Measurements from ENCODE around the gene SLC9A3. TPM values are rescaled to one million over a fixed set of nuclear protein-coding genes. Genes with fewer than 3 reads are reported as not detected.

The SLC9A3 gene
- polyA plus RNA-seq, 1 of the 3 experiments (the other 2 are of a cell fraction) = 1.9 TPM

- TF ChIP-seq RXRA (IDR thresholded peaks at IDR 0.05; ENCODE audit: borderline replicate concordance, low read depth) (no peak), CTCF (IDR thresholded peaks at IDR 0.05) (no peak), TAF1 (IDR thresholded peaks at IDR 0.05; ENCODE audit: borderline replicate concordance, low read depth, low read length) (no peak), NFIC (IDR thresholded peaks at IDR 0.05; ENCODE audit: borderline replicate concordance) (no peak), TCF12 (IDR thresholded peaks at IDR 0.05) (no peak), RCOR1 (IDR thresholded peaks at IDR 0.05; ENCODE audit: low read length) (no peak), FOXJ3 (CRISPR knock-in tag; IDR thresholded peaks at IDR 0.05) (no peak), USF2 (IDR thresholded peaks at IDR 0.05; ENCODE audit: borderline replicate concordance, low read depth, low read length) (no peak), MAX (IDR thresholded peaks at IDR 0.05; ENCODE audit: low read depth) (no peak), EZH2phosphoT487 (IDR thresholded peaks at IDR 0.05; ENCODE audit: borderline replicate concordance, low read depth) (no peak), ZBTB33 (IDR thresholded peaks at IDR 0.05; ENCODE audit: borderline replicate concordance, low read depth) (no peak)
These were observed 9.2 kb upstream of the SLC9A3 start (continued) for GRCh38 chr5:533243-533954.

- Histone ChIP-seq H4K20me1 (ENCODE audit: insufficient read depth) (no peaks in the 10 kb centered on the region), H3K36me3 (replicated peaks in 1 of 2; ENCODE audit: control insufficient read depth in 1 of 2, insufficient read depth in 2 of 2, low read length in 1 of 2) (no peaks in the 10 kb centered on the region), H3K27ac (ENCODE audit: low read depth in 2 of 2, low read length in 1 of 2) (no peak overlapping the region), H2AFZ (ENCODE audit: low read depth) (no peak overlapping the region), H3K9me3 (no peaks in the 10 kb centered on the region), H3K4me2 (no peak overlapping the region), H3F3A (replicated peaks; ENCODE audit: insufficient read depth) (no peaks in the 10 kb centered on the region), H3K4me3 (ENCODE audit: low read depth in 2 of 2, low read length in 1 of 2) (no peak overlapping the region), H3K27me3 (ENCODE audit: insufficient read depth) (peaks cover 34% of the 10 kb centered on the region), H3K79me2 (ENCODE audit: insufficient read depth) (no peaks in the 10 kb centered on the region), H3K4me1 (ENCODE audit: control insufficient read depth in 1 of 2, insufficient read depth in 2 of 2, low read depth in 1 of 2, low read length in 1 of 2) (no peaks in the 10 kb centered on the region; a peak in 1 of 4 replicates), H3K9ac (no peak overlapping the region), H3K9me2 (no peaks in the 10 kb centered on the region)
- WGBS (ENCODE audit: low lambda C conversion rate) = 54% methylated on average over 13 of the region's 25 CpGs
- CTCF ChIA-PET = no interaction called here
- TF ChIP-seq SMC3 (IDR thresholded peaks at IDR 0.05; ENCODE audit: low read depth, low read length) = no peak
- no peak for DNase-seq
- POLR2A ChIA-PET = interaction anchor here (0.9 kb wide), 1 partner anchor 15 kb away, joined by 3 read pairs; no protein-coding TSS in a partner anchor
These were observed 8.4 kb upstream of the SLC9A3 start for GRCh38 chr5:532521-533242.
